Measurements from ENCODE around the gene TCF7L1.
A peak's percentile ranks its signal among the peaks of the same experiment; 100 is the strongest.

TCF7L1 gene

GRCh38 chr2:85131116-85131515 lies 2.1 kb upstream of the TCF7L1 start:
- H3K27me3 ChIP-seq, result peaks cover 46% of the 10 kb centered on the region
- H3K4me2 ChIP-seq, result no peak overlapping the region
- no peaks in the 10 kb centered on the region for H3K36me3 ChIP-seq
- H3K9me3 ChIP-seq, result no peaks in the 10 kb centered on the region
- H3K9ac ChIP-seq, result no peak overlapping the region
- no peak for TF ChIP-seq Cebpa-rat (IDR thresholded peaks at IDR 0.05)
- peaks cover 18% of the 10 kb centered on the region for H4K20me1 ChIP-seq
- H3K4me3 ChIP-seq, result no peak overlapping the region
- H3K27ac ChIP-seq, result no peak overlapping the region
- H3K4me1 ChIP-seq, result peaks cover 16% of the 10 kb centered on the region

- Histone ChIP-seq H3K4me3 (peak overlapping the region; percentile 76), H3K36me3 (no peaks in the 10 kb centered on the region), H3K9ac (peak overlapping the region; percentile 53; the same call in 1 of the 2 replicates)
Measured at GRCh38 chr2:85132397-85132796, 795 bp upstream of the TCF7L1 start.

GRCh38 chr2:85133751-85134254 lies 611 bp downstream of the TCF7L1 start:
- Histone ChIP-seq H3K27ac (no peak overlapping the region), H4K20me1 (peaks cover 18% of the 10 kb centered on the region), H3K4me3 (peak overlapping the region; percentile 76), H3K36me3 (no peaks in the 10 kb centered on the region), H3K9me3 (no peaks in the 10 kb centered on the region), H3K4me2 (peak overlapping the region; percentile 98), H3K9ac (peak overlapping the region; percentile 53; the same call in 1 of the 2 replicates), H3K4me1 (peaks cover 16% of the 10 kb centered on the region), H3K27me3 (peaks cover 54% of the 10 kb centered on the region)
- no peak for TF ChIP-seq Cebpa-rat (IDR thresholded peaks at IDR 0.05)

More at GRCh38 chr2:85132397-85132796, 795 bp upstream of the TCF7L1 start:
- no peaks in the 10 kb centered on the region for H3K9me3 ChIP-seq
- peak overlapping the region; percentile 98 for H3K4me2 ChIP-seq
- H4K20me1 ChIP-seq, result peaks cover 18% of the 10 kb centered on the region
- peaks cover 54% of the 10 kb centered on the region for H3K27me3 ChIP-seq
- TF ChIP-seq Cebpa-rat (IDR thresholded peaks at IDR 0.05), result no peak
- H3K4me1 ChIP-seq, result peaks cover 16% of the 10 kb centered on the region
- H3K27ac ChIP-seq, result no peak overlapping the region

DNA sequence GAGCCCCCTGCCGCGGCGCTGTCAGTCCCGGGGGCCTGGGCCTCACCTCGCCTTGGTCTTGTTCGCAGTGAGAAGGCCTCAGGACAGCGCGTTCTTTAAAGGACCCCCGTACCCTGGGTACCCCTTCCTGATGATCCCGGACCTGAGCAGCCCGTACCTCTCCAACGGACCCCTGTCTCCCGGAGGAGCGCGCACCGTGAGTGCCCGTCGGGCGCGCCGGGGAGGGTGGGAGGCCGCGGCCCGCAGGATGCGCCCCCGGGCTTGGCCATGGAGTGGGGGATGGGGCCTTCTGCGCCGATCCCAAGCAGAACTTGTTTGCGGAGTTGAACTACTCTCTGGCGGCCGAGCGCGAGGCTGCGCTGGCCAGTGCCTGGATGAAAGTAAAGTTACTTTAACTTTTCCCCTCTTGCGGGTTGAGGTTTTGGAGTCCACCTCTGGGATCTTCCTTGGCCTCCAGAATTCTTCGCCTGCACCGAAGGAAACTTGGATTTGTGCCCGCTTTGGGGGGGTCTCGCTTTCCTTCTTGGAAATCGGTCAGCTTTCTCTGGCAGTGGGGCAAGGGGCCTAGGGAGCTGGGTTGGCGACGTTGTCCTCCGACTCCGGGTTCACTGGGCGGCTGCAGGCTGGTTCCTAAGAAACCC lies 1.2 kb downstream of the TCF7L1 start:
- peaks cover 54% of the 10 kb centered on the region for H3K27me3 ChIP-seq
- H3K4me3 ChIP-seq, result peak overlapping the region; percentile 76
- H3K27ac ChIP-seq, result no peak overlapping the region

GRCh38 chr2:85134896-85135659 lies 1.9 kb downstream of the TCF7L1 start:
- Histone ChIP-seq H3K4me2 (no peak overlapping the region), H3K9me3 (no peaks in the 10 kb centered on the region), H3K4me1 (peaks cover 16% of the 10 kb centered on the region), H3K4me3 (no peak overlapping the region), H3K27me3 (peaks cover 54% of the 10 kb centered on the region), H3K9ac (no peak overlapping the region), H3K36me3 (no peaks in the 10 kb centered on the region), H4K20me1 (peaks cover 18% of the 10 kb centered on the region), H3K27ac (no peak overlapping the region)
- no peak for TF ChIP-seq Cebpa-rat (IDR thresholded peaks at IDR 0.05)

More for the DNA sequence above, 1.2 kb downstream of the TCF7L1 start:
- no peak for TF ChIP-seq Cebpa-rat (IDR thresholded peaks at IDR 0.05)
- Histone ChIP-seq H3K9ac (no peak overlapping the region), H4K20me1 (peaks cover 18% of the 10 kb centered on the region), H3K4me1 (peaks cover 16% of the 10 kb centered on the region), H3K9me3 (no peaks in the 10 kb centered on the region), H3K4me2 (peak overlapping the region; percentile 98), H3K36me3 (no peaks in the 10 kb centered on the region)

DNA sequence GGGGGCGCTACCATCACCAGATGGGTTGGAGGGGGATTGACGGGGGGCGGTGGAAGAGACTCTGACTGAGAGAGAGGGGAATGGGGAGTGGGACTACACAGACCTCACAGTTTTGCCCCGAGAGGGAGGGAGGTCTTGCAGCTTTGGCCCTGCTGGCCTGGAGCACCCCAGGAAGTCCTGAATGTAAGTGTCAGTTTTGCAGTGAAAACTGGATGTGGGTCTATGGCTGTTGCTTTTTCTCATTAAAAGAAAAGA lies 2.4 kb downstream of the TCF7L1 start:
- H3K27ac ChIP-seq, result no peak overlapping the region
- H3K9ac ChIP-seq, result no peak overlapping the region
- H3K36me3 ChIP-seq, result no peaks in the 10 kb centered on the region

DNA sequence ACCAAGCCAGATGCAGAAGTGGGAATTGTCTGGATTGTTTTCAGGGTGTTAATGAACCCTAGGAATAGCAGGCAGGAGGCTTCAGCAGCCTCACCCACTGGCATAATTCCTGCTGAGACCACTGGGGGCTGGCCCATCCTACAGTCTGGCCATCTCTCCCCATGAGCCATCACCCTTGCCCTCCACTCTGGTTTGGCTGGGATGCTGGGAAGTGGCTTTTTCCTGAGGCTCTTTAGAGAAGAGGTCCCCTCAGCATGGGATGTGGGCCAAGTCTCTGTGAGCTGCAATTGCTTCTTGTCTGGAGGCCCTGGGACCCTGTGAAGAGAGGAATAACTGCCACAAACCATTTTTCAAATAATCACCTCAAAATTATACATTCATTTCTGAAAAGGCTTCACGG lies 4.0 kb downstream of the TCF7L1 start:
- Histone ChIP-seq H3K4me3 (no peak overlapping the region), H3K27me3 (peaks cover 48% of the 10 kb centered on the region), H3K36me3 (no peaks in the 10 kb centered on the region), H3K4me2 (no peak overlapping the region), H3K27ac (no peak overlapping the region), H4K20me1 (peaks cover 18% of the 10 kb centered on the region), H3K9ac (no peak overlapping the region), H3K4me1 (peaks cover 14% of the 10 kb centered on the region), H3K9me3 (no peaks in the 10 kb centered on the region)
- TF ChIP-seq Cebpa-rat (IDR thresholded peaks at IDR 0.05), result no peak

More for the DNA sequence above, 2.4 kb downstream of the TCF7L1 start:
- peaks cover 18% of the 10 kb centered on the region for H4K20me1 ChIP-seq
- no peaks in the 10 kb centered on the region for H3K9me3 ChIP-seq
- peaks cover 54% of the 10 kb centered on the region for H3K27me3 ChIP-seq
- H3K4me2 ChIP-seq, result no peak overlapping the region
- no peak for TF ChIP-seq Cebpa-rat (IDR thresholded peaks at IDR 0.05)
- H3K4me1 ChIP-seq, result peaks cover 16% of the 10 kb centered on the region
- no peak overlapping the region for H3K4me3 ChIP-seq

GRCh38 chr2:85143463-85144082 lies 10.4 kb downstream of the TCF7L1 start:
- Histone ChIP-seq H3K4me3 (no peak overlapping the region), H3K4me2 (no peak overlapping the region), H3K4me1 (no peaks in the 10 kb centered on the region), H3K27ac (no peak overlapping the region), H3K9me3 (no peaks in the 10 kb centered on the region), H3K9ac (no peak overlapping the region), H4K20me1 (no peaks in the 10 kb centered on the region), H3K27me3 (no peaks in the 10 kb centered on the region), H3K36me3 (no peaks in the 10 kb centered on the region)
- no peak for TF ChIP-seq Cebpa-rat (IDR thresholded peaks at IDR 0.05)

- Histone ChIP-seq H3K27ac (no peak overlapping the region), H3K4me2 (no peak overlapping the region), H3K9ac (no peak overlapping the region), H3K36me3 (no peaks in the 10 kb centered on the region), H3K27me3 (no peaks in the 10 kb centered on the region), H3K4me1 (no peaks in the 10 kb centered on the region), H4K20me1 (no peaks in the 10 kb centered on the region), H3K4me3 (no peak overlapping the region), H3K9me3 (no peaks in the 10 kb centered on the region)
- TF ChIP-seq Cebpa-rat (IDR thresholded peaks at IDR 0.05), result no peak
Measured at GRCh38 chr2:85145116-85145820, 12.1 kb downstream of the TCF7L1 start.
